Hepatocyte (in vitro differentiated cells): ENCODE results near the gene DRC7.

Experiments used
- EZH2phosphoT487 ChIP-seq: fragments of 200-600 bp; sonication (generic); IDR thresholded peaks from one replicate; pipeline ENCODE4 v1.6.1; 2018; ENCODE audit warnings: antibody characterized with exemption, mild to moderate bottlenecking, low read depth, moderate library complexity; ENCODE audit not compliant: unreplicated experiment, severe bottlenecking
- TF ChIP-seq, protein P1 (sequence below): fragments of 200-600 bp; sonication (generic); IDR thresholded peaks from 2 replicates; pipeline ENCODE4 v1.5.1; 2016; ENCODE audit warnings: antibody characterized with exemption, mild to moderate bottlenecking; ENCODE audit not compliant: poor library complexity

DNA sequence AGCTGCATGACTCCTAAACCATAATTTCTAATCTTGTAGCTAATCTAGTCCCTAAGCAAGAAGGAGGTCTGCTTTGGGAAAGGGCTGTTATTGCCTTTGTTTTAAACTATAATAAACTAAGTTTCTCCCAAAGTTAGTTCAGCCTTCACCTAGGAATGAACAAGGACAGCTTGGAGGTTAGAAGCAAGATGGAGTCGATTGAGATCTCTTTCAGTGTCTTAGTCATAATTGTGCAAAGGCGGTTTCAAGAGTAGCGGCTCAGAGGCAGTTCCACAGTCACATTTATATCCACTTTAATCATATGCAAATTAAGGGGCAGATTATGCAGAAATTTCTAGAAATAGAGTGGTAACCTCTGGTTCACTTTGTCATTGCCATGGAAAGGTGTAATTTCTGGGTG is 17.4 kb downstream of the DRC7 start:
- TF ChIP-seq, protein P1, sequence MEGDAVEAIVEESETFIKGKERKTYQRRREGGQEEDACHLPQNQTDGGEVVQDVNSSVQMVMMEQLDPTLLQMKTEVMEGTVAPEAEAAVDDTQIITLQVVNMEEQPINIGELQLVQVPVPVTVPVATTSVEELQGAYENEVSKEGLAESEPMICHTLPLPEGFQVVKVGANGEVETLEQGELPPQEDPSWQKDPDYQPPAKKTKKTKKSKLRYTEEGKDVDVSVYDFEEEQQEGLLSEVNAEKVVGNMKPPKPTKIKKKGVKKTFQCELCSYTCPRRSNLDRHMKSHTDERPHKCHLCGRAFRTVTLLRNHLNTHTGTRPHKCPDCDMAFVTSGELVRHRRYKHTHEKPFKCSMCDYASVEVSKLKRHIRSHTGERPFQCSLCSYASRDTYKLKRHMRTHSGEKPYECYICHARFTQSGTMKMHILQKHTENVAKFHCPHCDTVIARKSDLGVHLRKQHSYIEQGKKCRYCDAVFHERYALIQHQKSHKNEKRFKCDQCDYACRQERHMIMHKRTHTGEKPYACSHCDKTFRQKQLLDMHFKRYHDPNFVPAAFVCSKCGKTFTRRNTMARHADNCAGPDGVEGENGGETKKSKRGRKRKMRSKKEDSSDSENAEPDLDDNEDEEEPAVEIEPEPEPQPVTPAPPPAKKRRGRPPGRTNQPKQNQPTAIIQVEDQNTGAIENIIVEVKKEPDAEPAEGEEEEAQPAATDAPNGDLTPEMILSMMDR: no peak
- no peak for TF ChIP-seq EZH2phosphoT487
